ENCODE measurements around the gene VENTX.

DNA sequence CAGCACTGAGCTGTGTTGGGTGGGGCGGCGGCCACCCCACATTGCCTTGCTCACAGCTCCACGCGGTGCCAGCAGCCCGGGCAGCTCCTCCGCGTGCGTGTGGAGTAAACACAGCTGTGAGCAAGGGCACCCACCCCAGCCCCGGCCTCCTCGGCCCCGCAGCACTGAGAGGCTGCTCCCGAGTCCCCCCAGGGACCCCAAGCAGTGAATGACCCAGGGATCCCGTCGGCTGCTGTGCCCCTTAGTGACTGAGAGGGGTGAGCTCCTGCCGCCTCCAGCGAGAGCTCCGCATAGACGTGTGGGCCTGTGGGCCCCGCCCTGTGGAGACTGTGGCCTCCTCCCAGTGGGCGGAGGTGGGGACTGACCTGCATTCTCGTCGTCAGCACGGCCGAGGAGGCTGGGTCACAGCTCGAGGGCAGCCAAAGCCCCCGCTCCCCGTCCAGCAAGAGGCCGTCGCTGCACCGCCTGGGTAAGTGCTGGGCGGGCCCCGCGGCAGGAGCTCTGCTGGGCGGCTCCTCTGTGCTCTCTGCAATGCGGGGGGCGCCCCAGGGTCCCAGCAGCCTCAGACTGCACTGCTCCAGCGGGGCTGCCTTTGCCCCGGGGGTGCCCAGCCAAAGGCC, 37.6 kb upstream of the VENTX start:
- TF ChIP-seq SP1 (IDR thresholded peaks at IDR 0.05; ENCODE audit: low read depth) (no peak), TCF7L2 (IDR thresholded peaks at IDR 0.05; ENCODE audit: borderline replicate concordance, extremely low read depth, insufficient read depth, insufficient read length) (no peak), EZH2 (IDR thresholded peaks at IDR 0.05) (no peak)
- TF ChIP-seq, protein P1, sequence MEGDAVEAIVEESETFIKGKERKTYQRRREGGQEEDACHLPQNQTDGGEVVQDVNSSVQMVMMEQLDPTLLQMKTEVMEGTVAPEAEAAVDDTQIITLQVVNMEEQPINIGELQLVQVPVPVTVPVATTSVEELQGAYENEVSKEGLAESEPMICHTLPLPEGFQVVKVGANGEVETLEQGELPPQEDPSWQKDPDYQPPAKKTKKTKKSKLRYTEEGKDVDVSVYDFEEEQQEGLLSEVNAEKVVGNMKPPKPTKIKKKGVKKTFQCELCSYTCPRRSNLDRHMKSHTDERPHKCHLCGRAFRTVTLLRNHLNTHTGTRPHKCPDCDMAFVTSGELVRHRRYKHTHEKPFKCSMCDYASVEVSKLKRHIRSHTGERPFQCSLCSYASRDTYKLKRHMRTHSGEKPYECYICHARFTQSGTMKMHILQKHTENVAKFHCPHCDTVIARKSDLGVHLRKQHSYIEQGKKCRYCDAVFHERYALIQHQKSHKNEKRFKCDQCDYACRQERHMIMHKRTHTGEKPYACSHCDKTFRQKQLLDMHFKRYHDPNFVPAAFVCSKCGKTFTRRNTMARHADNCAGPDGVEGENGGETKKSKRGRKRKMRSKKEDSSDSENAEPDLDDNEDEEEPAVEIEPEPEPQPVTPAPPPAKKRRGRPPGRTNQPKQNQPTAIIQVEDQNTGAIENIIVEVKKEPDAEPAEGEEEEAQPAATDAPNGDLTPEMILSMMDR (IDR thresholded peaks at IDR 0.05 in 2 of 3, conservative IDR thresholded peaks at IDR 0.05 in 1 of 3; ENCODE audit: borderline replicate concordance in 1 of 3, insufficient read depth in 1 of 3, low read depth in 2 of 3, low read length in 2 of 3), result no peak
- TF ChIP-seq, protein P2, sequence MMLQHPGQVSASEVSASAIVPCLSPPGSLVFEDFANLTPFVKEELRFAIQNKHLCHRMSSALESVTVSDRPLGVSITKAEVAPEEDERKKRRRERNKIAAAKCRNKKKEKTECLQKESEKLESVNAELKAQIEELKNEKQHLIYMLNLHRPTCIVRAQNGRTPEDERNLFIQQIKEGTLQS (IDR thresholded peaks at IDR 0.05), result no peak

All from HCT116 (cell line).